Renal pelvis (tissue), 4 donors: Measurements from ENCODE around the gene CKS1B. TPM values are rescaled to one million over a fixed set of nuclear protein-coding genes. Genes with fewer than 3 reads are reported as not detected.
A peak's percentile ranks its signal among the peaks of the same experiment; 100 is the strongest.

ENCODE experiments used
- DNase-seq: peaks from one replicate; pipeline ENCODE4 v3.0.0-alpha.2; 2013
- polyA plus RNA-seq, 3 donors: library from polyadenylated mRNA; unstranded; fragments of 120-200 nt; gene quantifications; one replicate each; pipeline ENCODE4 v1.2.1, GENCODE V29; 2013; ENCODE audit not compliant: insufficient read length in 3 of 3

Gene CKS1B
- polyA plus RNA-seq, 3 donors: 88.0 to 105 (median 96.5) TPM

- DNase-seq: no peak
These were observed 37.0 kb downstream of the CKS1B start for GRCh38 chr1:155011437-155012025.

GRCh38 chr1:155012026-155012546 is 37.6 kb downstream of the CKS1B start:
- DNase-seq: no peak

DNA sequence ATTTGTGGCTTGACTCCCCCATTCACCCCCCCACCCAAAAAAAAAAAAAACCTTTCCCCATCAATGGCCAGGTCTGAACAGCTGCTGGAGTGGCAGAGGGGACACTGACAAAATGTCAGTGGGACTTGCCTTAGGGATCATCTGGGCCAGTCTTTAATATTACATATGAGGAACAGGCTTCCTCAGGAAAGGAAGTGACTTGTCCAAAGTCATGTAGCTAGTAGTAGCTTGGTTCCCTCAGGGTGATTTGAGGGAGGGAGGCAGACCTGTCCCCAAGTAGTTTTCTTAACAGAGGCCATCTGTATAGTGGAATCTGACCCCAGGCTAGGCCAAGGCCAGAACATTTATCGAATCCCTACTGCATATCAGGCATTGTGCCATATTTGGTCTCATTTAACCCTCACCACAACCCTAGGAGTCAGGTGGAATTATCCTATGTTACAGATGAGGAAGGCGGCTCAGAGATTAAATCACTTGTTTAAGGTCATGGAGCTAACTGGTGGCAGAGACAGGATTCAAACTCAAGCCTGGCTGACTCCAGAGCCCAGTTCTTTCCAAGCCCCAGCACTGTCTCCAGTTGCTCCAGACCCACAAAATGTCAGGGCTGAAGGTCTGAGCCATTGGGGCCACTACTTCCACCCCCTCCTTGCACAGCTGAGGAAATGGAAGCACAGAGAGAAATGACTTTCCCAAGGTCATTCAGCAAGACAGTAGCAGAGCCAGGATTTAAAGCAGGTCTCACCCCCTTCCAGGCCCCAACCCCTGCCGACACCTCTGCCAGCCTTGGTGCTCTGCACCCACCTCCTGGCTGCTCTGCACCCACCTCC is 38.5 kb downstream of the CKS1B start:
- no peak for DNase-seq

DNA sequence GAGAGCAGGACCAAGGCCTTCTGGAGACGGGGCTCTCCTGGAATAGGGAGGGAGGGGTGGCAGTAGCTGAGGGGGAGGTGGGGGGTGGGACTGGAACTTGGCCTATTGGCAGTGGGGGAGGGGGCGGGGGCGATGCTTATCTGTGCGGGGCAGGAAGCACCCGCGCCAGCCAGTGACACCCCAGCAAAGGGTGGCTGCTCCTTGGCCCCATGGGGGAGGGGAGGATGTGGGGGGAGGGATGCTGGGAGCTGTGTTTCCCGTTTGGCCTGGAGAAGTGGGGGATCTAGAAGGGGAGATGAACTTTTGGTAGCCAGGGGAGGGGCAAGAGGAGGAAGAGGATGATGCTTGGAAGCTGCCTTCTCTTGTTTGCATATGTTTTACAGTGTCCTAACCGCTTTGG is 39.2 kb downstream of the CKS1B start:
- no peak for DNase-seq

GRCh38 chr1:155014709-155015508 is 40.4 kb downstream of the CKS1B start:
- DNase-seq: no peak

GRCh38 chr1:155015527-155016230 is 41.2 kb downstream of the CKS1B start:
- no peak for DNase-seq

DNA sequence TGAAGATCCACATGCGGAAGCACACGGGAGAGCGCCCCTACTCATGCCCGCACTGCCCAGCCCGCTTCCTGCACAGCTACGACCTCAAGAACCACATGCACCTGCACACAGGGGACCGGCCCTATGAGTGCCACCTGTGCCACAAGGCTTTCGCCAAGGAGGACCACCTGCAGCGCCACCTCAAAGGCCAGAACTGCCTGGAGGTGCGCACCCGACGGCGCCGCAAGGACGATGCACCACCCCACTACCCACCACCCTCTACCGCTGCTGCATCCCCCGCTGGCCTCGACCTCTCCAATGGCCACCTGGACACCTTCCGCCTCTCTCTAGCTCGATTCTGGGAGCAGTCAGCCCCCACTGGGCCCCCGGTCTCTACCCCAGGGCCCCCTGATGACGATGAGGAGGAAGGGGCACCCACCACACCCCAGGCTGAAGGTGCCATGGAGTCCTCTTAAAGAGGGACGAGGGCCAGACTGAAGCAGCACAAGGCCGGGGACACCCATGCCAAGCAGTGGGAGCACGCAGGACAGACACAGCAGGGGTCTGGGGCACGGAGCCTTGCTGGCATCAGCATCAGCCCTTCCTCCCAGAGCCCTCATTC is 41.9 kb downstream of the CKS1B start:
- DNase-seq: no peak

- DNase-seq: peak; percentile 88
These were observed 42.8 kb downstream of the CKS1B start for GRCh38 chr1:155017041-155017945.

DNA sequence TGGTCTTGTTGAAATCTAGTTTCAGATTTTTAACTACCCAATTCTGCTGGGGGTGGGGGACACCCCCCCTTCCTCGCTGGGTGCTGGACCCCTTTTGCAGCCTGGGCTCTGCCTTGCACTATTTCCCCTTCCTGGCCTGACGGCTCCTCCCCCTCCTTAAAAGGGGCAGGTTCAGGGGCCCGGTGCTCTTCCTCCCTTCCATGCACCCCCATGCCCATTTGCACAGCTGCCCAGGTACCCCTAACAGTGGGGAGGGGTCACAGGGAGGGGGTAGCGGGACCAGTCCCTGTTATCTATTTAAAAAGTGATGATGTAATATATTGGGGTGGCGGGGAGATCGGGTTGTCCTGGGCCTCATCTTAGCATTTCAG is 43.5 kb downstream of the CKS1B start:
- no peak for DNase-seq

DNA sequence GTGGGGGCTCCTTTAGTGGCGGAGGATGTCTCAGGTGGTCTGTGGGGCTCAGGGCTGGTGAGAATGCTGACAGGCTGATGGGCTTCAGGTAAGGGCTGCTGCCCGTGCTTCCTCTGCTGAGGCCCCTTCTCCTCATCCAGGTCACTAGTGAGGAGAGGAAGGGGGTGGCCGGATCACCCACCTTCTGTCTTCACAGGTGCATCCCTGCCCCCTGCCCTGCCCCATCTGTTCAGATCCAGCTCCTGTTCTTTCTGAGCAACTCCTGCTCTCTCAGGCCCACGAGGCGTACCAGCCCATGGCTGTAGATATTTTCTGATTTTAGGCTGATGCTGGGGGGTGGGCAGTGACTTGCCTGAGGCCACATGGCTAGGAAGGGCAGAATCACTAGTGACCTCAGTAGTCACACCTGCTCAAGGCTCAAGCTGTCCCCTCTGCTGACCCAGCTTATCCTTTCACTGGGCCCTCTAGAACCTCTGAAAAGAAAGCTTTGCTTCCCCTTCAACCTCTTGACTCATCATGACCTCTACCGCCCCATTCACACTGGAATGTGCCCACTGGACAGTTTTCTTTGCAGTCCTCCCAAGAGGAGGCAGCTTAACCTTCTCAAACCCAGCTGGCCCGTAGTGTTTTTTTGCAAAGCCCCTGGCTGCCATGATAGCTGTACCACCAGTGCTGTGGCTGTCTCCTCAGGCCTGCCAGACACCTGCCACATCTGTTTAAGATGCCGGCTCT is 44.3 kb downstream of the CKS1B start:
- DNase-seq: no peak

GRCh38 chr1:155019377-155020245 is 45.1 kb downstream of the CKS1B start:
- no peak for DNase-seq

- DNase-seq: no peak
These were observed 47.9 kb downstream of the CKS1B start for GRCh38 chr1:155022136-155022926.

DNA sequence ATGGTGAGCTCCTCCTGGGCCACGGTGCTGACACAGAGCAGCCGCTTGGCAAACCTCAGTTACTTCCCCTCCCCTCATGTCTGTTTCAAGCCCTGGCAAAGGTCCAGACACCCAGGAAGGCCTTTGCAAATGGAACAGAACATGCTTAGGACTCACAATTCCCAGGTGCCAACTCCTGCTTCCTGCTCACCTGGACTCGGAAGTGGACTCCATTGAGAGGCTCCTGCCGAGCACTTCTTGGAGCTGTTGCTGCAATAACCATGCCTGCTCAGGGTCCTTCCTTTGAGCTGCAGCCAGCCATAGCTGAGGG is 48.4 kb downstream of the CKS1B start:
- DNase-seq: no peak

- no peak for DNase-seq
These were observed 49.1 kb downstream of the CKS1B start for GRCh38 chr1:155023627-155024026.

DNA sequence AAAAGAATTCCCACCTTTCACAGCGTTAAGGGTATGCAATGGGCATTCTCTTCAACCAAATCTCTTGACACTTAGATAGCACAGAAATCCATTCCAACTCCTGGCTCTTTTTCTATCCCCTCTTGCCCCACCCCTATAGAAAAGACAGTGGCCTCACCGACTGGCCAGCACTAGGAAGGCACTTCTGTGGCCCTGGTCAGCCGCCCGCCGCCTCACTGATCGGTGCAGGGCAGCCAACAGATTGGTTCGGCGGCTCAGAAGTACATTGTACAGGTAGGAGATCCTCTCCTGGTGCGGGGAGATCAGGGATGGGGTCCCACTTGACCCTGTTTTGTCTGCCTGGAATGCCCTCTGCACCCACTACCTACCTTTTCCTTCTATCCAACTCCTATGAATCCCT is 49.8 kb downstream of the CKS1B start:
- DNase-seq: no peak

DNA sequence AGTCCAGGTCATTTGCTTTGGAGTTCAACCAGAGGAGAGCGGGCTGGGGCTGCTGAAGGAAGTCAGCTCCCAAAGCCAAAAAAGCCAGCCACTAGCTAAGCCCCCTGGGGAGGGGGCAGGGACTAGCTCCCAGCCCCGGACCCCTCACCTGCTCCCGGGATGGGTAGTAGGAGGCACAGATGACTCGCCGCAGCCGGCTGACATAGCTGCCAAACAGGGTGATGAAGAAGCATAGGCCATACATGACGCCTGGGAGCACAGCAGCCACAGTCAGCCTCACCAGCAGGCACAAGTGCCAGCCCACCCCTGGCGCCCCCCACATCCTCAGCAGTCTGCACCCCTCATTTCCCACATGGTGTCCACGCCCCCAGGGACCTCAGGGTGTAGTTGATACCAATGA is 51.7 kb downstream of the CKS1B start:
- DNase-seq: no peak

- DNase-seq: no peak
These were observed 52.1 kb downstream of the CKS1B start for GRCh38 chr1:155026588-155026987.
